ENCODE results near the gene PNLIP.

The PNLIP gene

GRCh38 chr10:116588995-116589394 is 43.3 kb downstream of the PNLIP start:
- no peaks in the 10 kb centered on the region for H3K79me2 ChIP-seq (ENCODE audit: insufficient read depth, low read length)
- H3K4me3 ChIP-seq (ENCODE audit: insufficient read depth, low read length, poor library complexity, severe bottlenecking): no peak overlapping the region
- H3K4me2 ChIP-seq (ENCODE audit: low read depth, low read length, poor library complexity, severe bottlenecking): no peak overlapping the region
- no peak overlapping the region for H2AFZ ChIP-seq (ENCODE audit: low read depth, low read length, severe bottlenecking)
- no peaks in the 10 kb centered on the region for H3K9me2 ChIP-seq (replicated peaks; ENCODE audit: insufficient read depth, low read length)
- no peaks in the 10 kb centered on the region for H4K20me1 ChIP-seq (ENCODE audit: low read depth, low read length)
- no peaks in the 10 kb centered on the region for H3F3A ChIP-seq (ENCODE audit: insufficient read depth)
- no peaks in the 10 kb centered on the region for H3K36me3 ChIP-seq (ENCODE audit: low read length)
- no peaks in the 10 kb centered on the region for H3K9me3 ChIP-seq (ENCODE audit: insufficient read depth, low read length)
- H3K27ac ChIP-seq (ENCODE audit: low read depth, low read length): no peak overlapping the region
- H3K27me3 ChIP-seq (ENCODE audit: low read length): no peaks in the 10 kb centered on the region
- TF ChIP-seq CTCF (IDR thresholded peaks at IDR 0.05; ENCODE audit: insufficient read depth, low read length, poor library complexity, severe bottlenecking) (no peak), EZH2phosphoT487 (conservative IDR thresholded peaks at IDR 0.05; ENCODE audit: low read length) (no peak)
- H3K9ac ChIP-seq (ENCODE audit: low read length): no peak overlapping the region

GRCh38 chr10:116589926-116590325 is 44.2 kb downstream of the PNLIP start:
- no peaks in the 10 kb centered on the region for H3K9me3 ChIP-seq (ENCODE audit: insufficient read depth, low read length)
- H3K36me3 ChIP-seq (ENCODE audit: low read length): no peaks in the 10 kb centered on the region
- H3F3A ChIP-seq (ENCODE audit: insufficient read depth): no peaks in the 10 kb centered on the region
- no peaks in the 10 kb centered on the region for H3K9me2 ChIP-seq (replicated peaks; ENCODE audit: insufficient read depth, low read length)
- H3K4me2 ChIP-seq (ENCODE audit: low read depth, low read length, poor library complexity, severe bottlenecking): no peak overlapping the region
- no peak overlapping the region for H3K4me3 ChIP-seq (ENCODE audit: insufficient read depth, low read length, poor library complexity, severe bottlenecking)
- no peaks in the 10 kb centered on the region for H4K20me1 ChIP-seq (ENCODE audit: low read depth, low read length)
- no peak overlapping the region for H3K27ac ChIP-seq (ENCODE audit: low read depth, low read length)
- H2AFZ ChIP-seq (ENCODE audit: low read depth, low read length, severe bottlenecking): no peak overlapping the region
- no peaks in the 10 kb centered on the region for H3K79me2 ChIP-seq (ENCODE audit: insufficient read depth, low read length)
- no peak for TF ChIP-seq EZH2phosphoT487 (conservative IDR thresholded peaks at IDR 0.05; ENCODE audit: low read length)
- no peak for TF ChIP-seq CTCF (IDR thresholded peaks at IDR 0.05; ENCODE audit: insufficient read depth, low read length, poor library complexity, severe bottlenecking)
- no peak overlapping the region for H3K9ac ChIP-seq (ENCODE audit: low read length)
- no peaks in the 10 kb centered on the region for H3K27me3 ChIP-seq (ENCODE audit: low read length)

- no peak for TF ChIP-seq EZH2phosphoT487 (conservative IDR thresholded peaks at IDR 0.05; ENCODE audit: low read length)
- no peak for TF ChIP-seq CTCF (IDR thresholded peaks at IDR 0.05; ENCODE audit: insufficient read depth, low read length, poor library complexity, severe bottlenecking)
- H3K9me2 ChIP-seq (replicated peaks; ENCODE audit: insufficient read depth, low read length): no peaks in the 10 kb centered on the region
Observed at GRCh38 chr10:116590590-116591444, 45.1 kb downstream of the PNLIP start, which contains the start of gene PNLIPRP1. TSS of gene PNLIPRP1 (plus strand) at chr10:116590959. CDS start at chr10:116591130, 171 bp downstream.

More at GRCh38 chr10:116590590-116591444, 45.1 kb downstream of the PNLIP start, which contains the start of gene PNLIPRP1:
- Histone ChIP-seq H3K27me3 (ENCODE audit: low read length) (no peaks in the 10 kb centered on the region), H4K20me1 (ENCODE audit: low read depth, low read length) (no peaks in the 10 kb centered on the region), H3K9ac (ENCODE audit: low read length) (no peak within 1 kb of the TSS), H2AFZ (ENCODE audit: low read depth, low read length, severe bottlenecking) (no peak within 1 kb of the TSS), H3K79me2 (ENCODE audit: insufficient read depth, low read length) (no peaks in the 10 kb centered on the region), H3K27ac (ENCODE audit: low read depth, low read length) (no peak within 1 kb of the TSS), H3K36me3 (ENCODE audit: low read length) (no peaks in the 10 kb centered on the region), H3K4me2 (ENCODE audit: low read depth, low read length, poor library complexity, severe bottlenecking) (no peak within 1 kb of the TSS), H3K9me3 (ENCODE audit: insufficient read depth, low read length) (no peaks in the 10 kb centered on the region), H3K4me3 (ENCODE audit: insufficient read depth, low read length, poor library complexity, severe bottlenecking) (no peak within 1 kb of the TSS), H3F3A (ENCODE audit: insufficient read depth) (no peaks in the 10 kb centered on the region)

All from SU-DHL-6 (cell line).